ENCODE measurements around the gene IFT43. TPM values are rescaled to one million over a fixed set of nuclear protein-coding genes. Genes with fewer than 3 reads are reported as not detected.

IFT43 gene
- polyA plus RNA-seq, 4 donors, result 28.3 to 51.5 (median 42.0) TPM

DNA sequence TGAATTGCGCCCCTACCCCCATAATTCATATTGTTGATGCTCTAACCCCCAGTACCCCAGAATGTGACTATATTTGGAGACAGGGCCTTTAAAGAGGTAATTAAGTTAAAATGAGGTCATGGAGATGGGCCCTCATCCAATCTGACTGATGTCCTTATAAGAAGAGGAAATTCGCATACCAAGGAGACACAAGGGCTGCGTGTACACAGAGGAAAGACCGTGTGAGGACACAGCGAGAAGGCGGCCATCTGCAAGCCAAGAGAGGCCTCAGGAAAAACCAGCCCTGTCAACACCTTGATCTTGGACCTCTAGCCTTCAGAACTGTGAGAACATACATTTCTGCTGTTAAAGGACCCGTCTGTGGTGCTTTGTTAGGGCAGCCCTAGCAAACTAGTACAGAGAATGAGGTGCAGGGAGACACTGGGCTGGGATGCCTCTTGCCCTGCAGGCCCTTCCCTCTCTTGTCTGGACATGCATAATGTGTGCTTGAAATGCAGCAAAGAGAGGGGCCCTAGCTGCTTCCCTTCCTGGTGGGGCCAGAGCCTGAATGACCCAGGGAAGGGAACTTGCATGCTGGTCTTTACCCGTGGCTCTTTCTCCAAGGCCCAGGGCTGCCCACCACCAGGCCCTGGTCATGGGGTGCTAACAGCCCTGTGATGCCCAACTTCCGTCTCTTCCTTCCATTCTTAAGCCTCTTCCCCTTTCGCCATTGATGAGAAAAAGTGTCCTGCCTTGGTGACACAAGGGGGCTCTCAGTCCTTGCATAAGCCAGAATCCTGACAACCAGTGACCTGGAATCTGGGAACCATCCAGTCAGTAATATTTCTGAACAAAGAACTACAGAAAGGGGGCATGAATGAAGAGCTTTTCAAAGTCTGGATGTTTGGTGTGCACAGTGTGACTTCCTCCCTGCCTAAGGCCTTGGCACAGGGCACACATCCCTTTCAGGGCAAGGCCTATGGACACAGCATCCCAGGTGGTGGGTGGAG, 116.1 kb downstream of the IFT43 start:
- DNase-seq (ENCODE audit: low read depth in 4 of 4, low spot score in 3 of 4), result no peak

DNA sequence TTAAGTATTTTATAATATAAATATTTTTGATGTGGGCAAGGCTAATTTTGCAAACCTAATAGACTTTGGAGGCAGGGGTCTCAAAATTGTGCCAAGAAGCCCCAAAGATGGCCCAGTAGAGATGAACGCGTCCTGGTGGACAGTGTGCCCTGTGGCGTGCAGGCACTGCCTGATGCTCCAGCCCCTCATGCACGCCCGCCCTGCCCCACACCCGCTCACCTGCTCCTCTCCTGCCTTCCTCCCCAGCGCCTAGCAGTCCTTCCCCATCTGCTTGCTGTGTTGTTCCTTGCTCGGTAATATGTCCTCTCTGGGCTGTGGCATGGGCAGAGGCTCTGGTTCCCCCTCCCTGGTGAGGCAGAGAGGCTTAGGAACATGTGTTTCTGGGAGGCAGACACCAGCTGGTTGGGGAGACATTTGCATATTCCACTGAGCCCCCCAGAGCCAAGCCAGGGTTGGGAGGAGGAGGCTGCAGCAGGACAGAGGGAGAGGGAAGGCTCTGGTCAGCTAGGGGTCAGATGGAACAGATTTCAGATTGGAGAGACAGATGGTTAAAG, 119.3 kb downstream of the IFT43 start:
- no peak for DNase-seq (ENCODE audit: low read depth in 4 of 4, low spot score in 3 of 4)

DNA sequence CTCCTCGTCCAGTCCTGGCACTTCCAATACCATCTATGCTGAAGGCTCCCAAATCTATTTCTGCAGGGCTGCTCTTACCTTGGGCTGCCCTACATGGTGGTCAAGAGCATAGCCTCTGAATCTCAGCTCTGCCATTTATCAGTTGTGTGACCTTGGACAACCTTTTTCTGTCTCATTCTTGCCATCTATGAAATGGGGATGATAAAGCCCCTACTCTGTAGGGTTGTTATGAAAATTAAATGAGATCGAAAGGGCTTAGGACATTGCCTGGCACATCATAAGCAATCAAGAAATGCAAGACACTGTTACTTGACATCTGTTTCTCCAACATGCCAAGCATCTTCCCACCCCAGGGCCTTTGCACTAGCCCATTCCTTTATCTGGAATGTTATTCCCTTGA, 120.6 kb downstream of the IFT43 start:
- DNase-seq (ENCODE audit: low read depth in 4 of 4, low spot score in 3 of 4), result no peak

DNA sequence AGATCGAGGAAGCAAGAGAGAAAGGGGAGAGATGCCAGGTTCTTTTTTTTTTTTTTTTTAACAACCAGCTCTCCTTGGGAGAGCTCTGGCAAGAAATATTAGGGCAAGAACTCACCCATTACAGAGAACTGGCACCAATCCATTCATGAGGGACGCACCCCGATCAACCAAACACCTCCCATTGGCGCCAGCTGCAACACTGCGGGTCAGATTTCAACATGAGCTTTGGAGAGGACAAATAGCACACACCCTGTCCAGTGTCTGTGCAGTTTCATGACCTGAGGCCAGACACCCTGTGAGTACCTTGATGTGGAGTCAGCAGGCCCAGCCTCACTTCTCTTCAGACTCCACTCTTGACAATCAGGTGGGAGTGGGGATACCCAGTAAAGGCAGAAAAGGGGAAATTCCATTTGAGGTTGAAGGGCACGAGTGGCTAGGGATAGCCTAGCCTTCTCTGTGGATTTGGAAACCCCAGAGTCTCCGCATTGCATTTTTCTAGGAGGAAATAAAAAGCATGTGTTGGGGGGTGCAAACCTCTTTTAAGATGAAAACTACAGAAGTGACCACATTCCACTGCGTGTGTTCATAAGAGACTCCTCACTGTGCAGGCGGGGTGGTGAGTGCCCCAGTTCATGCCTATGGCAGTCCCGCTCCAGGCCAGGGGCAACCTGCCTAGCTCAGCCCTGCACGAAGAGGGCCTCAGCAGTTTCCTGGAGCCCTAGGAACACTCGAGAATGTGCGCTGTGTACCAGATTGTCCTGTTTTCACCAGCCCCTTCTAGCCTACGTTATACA, 123.7 kb downstream of the IFT43 start:
- DNase-seq (ENCODE audit: low read depth in 4 of 4, low spot score in 3 of 4), result no peak

DNA sequence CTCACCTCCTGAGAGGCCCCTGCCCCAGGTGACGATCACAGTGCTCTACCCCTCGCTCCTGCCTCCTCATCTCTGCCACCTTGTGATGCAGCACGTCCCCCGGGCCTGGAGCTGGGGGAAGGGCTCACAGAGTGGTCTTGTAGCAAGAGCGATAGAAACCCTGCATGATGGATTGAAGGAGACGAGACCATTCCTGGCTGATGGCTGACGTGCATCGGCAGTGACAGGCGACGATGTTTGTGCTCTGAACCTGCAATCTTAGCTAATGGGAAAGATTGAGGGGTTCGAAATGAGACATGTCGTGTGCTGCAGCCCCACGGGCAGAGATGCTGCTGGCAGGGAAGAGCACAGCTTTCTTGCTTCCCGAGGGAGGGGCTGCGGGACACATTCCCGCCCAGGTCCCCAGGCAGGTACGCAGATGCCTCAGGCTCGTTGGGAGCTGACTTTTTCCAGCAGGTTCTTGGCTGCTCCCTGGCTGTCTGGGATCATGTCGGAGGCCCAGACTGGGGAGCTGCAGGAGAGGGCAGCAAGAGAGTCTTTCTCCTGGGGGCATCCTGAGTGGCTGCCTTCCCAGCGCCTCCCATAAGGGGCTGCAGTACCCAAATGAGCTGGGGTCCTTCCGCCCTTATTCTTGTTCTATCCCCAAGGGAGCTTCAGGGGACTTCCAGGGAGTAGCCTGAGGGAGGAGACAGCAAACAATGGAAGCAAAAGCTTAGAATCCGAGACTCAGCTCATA, 127.5 kb downstream of the IFT43 start:
- DNase-seq (ENCODE audit: low read depth in 4 of 4, low spot score in 3 of 4), result no peak

DNA sequence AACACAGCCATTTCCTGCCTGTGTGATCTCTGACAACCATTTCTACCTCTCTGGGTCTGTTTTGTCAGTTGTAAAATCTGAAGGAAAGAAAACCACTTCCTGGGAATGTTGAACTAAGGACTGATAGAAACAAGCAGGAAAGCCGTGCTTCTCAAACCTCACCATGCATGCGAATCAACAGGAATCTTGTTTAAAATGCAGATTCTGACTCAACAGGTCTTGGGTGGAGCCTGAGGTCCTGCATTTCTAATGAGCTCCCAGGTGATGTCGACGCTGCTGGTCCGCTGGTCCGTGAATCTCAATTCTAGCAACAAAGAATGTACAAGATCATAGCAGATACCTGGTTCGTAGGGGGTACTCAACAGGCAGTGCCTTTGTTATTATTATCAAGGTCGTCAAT, 128.1 kb downstream of the IFT43 start:
- DNase-seq (ENCODE audit: low read depth in 4 of 4, low spot score in 3 of 4), result no peak

DNA sequence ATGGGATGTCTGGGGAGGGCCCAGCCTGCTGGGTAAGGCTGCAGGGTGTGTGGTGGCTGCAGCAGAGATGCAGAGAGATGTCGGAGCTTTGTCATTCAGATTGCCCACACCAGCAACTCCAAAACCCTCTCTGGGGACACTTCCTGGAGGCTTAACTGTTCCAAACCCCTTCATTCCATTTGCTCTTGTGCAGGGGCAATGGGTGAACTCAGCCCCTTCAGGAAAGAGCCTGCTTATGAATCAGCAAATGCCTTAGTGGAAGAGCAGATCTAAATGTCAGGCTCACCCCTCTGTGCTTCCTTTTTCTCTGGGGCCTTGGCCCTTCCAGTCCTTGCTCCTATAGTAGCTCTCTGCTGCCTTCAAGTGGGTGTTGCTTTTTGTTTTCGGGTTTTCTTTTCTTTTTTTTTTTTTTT, 129.5 kb downstream of the IFT43 start:
- no peak for DNase-seq (ENCODE audit: low read depth in 4 of 4, low spot score in 3 of 4)

DNA sequence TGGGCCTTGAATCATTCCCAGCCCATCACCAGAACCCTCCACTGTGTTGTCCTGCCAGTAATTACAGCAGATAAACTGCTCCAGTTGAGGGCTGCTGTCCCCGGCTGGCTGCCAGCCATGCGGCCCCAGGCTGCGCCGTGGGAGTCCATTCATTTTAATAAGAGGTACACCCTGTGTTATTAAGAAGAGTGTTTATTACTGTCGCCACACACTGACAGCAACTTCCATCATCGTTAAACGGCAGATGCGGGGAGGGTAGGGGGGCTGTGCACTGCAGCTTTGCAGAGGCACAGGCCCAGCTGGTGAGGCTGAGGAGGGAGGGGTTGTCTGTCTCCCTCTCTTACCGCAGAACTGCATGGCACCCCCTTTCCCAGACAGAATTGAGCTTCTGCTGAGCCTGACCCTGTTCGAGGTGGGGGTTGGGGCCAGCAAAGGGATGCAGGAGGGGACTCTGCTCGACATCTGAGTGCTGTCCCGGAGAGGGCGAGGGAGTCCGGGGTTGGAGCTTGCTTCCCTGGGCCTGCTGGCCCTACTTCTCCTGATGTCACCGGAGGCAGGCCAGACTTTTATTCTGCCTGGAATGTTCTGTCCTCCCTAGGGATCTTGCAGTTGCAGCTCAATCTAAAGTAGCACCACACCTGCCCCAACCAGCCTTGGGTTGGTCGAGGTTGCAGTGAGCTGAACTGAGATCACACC, 132.4 kb downstream of the IFT43 start:
- DNase-seq (ENCODE audit: low read depth in 4 of 4, low spot score in 3 of 4), result no peak

DNA sequence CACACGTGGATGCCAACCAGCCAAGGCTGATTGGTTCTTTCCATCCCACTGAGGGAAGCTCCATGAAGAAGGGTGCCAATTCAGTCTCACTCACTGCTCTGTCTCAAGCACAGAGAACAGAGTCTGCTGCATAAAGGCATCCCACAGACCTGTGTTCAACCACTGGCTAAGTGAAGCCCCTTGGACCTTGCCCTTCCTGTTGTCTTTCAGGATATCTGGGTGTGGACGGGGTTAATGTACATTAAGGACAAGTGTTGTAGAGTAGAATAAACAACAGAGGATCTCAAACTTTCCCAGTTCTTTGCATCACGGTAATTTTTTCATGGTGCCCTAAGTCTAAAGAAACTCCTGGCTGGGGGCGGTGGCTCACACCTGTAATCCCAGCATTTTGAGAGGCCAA, 133.0 kb downstream of the IFT43 start:
- no peak for DNase-seq (ENCODE audit: low read depth in 4 of 4, low spot score in 3 of 4)

DNA sequence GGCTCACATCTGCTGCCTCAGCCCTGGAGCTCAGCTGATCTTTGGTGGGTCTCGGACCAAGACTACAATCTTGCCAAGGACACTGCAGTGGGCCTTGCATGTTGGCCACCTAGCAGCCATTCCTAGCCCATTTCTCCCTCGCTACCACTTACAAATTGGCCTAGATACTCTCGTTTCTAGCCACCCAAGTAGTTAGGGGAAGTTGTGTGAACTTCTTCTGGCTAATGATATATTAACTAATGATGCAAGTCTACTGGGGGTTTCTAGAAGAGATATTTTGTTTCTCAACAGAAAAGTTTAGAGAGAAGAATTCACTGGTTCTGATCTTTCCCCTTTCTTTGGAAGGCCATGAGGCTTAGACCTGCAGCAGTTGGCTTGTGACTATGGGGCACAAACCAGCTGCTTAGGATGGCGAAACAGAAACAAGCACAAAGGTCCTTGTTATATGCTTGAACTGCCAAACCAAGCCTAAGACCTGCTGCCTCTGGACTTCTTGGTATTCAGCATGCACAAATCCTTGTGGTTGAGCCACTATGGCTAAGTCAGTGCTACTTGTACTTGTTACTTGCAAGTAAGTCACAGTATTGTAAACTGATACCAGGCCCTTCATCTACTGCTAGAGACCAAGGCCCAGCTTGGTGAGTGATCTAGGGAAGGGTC, 135.7 kb downstream of the IFT43 start:
- DNase-seq (ENCODE audit: low read depth in 4 of 4, low spot score in 3 of 4), result no peak

DNA sequence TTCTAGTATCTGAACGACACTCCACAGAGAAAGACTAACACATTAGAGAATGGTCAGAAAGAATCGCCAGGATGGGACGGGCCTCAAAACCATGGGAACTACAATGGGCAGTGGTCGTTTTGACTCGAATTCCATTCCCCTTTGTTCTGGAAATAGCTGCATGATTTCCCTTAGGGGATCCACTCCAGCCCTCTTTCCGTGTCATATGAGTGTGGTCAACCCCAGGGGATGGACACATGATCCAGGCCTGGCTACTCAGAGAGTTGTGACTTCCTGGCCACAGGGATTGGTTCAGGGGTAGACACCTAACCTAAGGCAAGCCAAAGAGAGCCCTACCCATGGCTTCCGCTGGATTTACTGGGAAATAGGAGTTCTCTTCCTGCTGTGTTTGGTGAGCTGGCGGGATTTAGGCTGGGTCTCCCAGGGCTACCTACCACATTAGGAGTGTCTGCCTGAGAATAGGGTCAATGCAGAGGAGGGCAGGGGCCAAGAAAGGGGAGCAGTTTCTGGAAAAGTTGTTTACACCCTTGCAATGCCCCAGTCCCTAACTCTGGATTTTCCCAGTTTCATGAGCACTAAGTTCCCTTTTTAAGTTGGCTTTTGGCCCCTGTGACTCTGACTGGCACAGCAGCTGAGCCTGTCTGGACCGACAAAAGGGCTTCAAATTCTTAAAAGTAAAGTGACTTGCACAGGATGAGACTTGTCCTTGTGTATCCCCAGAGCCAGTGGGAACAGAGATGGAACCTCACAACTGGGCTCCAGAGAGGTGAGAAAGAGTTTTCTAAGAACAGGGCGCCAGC, 138.1 kb downstream of the IFT43 start:
- no peak for DNase-seq (ENCODE audit: low read depth in 4 of 4, low spot score in 3 of 4)

DNA sequence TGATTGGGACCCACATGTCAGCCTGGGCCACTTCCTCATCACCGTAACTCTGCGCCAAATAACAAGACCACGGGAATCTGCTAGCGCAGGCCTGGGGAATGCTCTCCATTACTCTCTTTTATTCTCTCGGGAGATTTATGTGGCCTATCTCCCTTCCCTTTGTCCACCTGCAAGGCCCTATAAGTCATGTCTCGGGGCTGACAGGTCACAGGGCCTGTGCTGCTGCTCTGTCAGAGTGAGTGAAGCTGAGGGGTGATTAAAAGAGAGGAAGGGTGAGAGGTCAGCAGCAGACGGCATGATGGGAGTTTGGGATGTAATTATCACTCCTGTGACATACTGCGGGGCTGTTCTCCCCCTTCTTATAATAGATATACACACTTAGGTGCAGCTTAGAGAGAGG, 139.9 kb downstream of the IFT43 start:
- DNase-seq (ENCODE audit: low read depth in 4 of 4, low spot score in 3 of 4), result no peak

DNA sequence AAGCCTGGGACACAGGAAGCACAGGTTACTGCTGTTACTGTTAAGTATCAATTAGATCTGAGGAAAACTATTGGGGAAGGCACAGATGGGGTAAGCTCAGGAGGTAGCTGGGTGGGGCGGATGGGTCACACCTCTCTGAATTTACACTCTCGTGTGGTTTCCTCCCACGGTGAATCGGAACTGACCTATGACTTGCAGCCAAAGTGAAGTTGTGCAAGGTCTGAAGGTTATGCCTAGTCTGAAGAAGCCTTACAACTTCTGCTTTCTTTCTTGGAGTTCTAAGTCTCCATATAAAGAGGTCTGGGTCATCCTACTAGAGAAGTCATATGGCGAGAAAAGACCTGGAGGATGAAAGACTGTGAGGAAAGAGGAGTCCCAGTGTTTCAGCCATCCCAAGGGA, 140.5 kb downstream of the IFT43 start:
- DNase-seq (ENCODE audit: low read depth in 4 of 4, low spot score in 3 of 4), result no peak

DNA sequence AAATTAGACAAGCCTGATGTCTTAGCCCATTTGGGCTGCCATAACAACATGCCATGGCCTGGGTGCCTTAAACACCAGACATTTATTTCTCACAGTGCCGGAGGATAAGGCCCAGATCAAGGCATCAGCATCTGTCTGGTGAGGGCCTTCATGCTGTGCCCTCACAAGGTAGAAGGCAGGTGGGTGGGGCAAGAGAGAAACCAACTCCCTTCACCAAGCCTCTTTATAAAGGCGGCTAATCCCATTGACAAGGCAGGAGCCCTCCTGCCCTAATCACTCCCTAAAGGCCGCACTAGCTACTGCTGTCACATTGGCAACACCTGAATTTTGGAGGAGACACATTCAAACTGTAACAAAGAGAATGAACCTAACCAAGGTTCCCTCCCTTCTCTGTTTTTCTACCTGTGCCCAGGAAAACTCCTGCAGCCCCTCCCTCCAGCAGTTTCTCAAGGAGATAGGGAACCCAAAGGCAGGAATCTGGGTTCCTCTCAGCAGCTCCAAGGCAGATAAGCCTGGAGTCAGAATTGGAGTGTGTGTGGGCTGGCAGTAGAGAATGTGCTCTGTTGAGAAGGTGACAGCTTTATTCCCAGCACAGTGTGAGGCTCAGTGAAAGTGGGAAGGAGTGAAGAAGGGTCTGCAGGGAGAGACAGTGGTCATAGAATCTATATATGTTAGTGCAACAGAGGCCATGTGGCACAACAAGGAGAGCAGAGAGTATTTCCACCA, 144.5 kb downstream of the IFT43 start:
- DNase-seq (ENCODE audit: low read depth in 4 of 4, low spot score in 3 of 4), result no peak

DNA sequence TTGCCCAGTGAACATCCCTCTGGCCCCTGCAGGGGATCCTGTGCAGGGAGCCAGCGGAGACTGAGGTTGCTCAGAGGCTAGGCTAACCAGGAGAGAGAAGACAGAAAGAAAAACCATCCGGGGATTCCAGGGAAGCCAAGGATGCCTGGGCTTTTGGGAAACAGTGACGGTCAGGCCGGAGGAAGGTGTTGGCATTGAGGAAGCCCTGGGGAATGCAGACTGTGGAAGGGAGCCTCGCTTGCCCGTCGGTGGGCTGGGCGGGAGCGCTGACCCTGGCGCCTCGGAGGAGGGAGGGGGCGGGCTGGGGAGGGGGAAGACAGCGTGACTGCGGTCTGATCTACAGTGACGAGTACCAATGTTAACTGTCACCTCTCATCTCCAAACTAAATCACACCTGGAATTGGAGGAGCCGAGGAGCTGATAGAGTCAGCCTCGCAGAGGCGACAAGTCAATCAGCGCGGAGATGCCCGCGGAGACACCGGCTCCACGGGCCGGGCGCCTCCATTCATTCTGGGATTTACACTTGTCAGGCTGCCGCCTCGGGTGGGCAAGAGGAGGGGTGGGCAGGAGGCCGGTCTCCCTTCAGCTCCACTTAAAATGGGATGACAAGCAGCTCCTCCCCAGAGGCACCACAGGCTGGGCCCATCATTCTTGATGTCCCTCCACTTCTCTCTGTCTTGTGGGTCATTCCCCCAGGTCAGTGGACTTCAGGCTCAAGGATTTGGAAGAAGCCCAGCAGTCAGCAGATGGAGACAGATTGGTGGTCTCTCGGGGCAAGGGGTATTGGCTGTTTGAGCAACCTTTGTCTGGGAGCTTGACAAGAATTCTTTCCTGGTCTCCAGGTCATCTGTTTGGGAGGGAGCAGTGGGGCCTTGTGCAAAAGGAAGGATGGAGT, 145.8 kb downstream of the IFT43 start:
- DNase-seq (ENCODE audit: low read depth in 4 of 4, low spot score in 3 of 4), result no peak

DNA sequence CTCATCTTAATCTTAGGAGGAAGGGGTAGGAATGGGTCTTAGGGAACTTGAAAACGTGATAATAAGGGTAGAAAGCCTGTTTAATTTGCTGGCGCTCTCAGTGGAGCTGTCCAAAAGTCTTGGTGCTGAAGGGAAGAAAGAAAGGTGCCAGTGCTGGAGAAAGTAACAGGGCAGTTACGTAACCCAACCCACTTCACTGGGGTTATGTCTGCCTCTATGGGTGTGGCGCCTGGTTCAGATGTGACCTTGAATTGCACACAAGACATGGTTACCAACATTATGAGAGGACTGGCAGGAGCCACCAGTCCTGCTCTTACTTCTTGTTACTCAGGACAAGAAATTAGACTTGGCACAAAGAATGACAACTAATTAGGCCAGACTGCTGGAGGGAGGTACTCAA, 147.5 kb downstream of the IFT43 start:
- DNase-seq (ENCODE audit: low read depth in 4 of 4, low spot score in 3 of 4), result no peak

All from left renal pelvis (tissue), 4 donors.